Sigmoid colon (tissue), 4 donors: ENCODE data around the gene SPOCD1.

Source experiments
- CTCF ChIP-seq, 4 experiments: fragments of 450-650 bp in 3 of 4; fragments of 200-600 bp in 1 of 4; IDR thresholded peaks; one replicate each; pipeline ENCODE4 v1.5.1; 2016 to 2019; ENCODE audit warnings: antibody characterized with exemption in 4 of 4, mild to moderate bottlenecking in 3 of 4, moderate library complexity in 2 of 4
- POLR2AphosphoS5 ChIP-seq, 4 donors: sonication (generic); formaldehyde crosslinking; IDR thresholded peaks; one replicate each; pipeline ENCODE4 v1.6.1; 2017; ENCODE audit warnings: antibody characterized with exemption in 4 of 4

- no peak for TF ChIP-seq CTCF (IDR thresholded peaks at IDR 0.05)
- no peak for TF ChIP-seq POLR2AphosphoS5 (IDR thresholded peaks at IDR 0.05)
These were observed 6.1 kb downstream of the SPOCD1 start for GRCh38 chr1:31809698-31810097.
